ENCODE results near the gene TMEM120B.
"Not testable (repeated sequence)": the region's sequence is repeated elsewhere in the genome, so short reads cannot be mapped to it uniquely, and the experiment has no call there.

TMEM120B gene

DNA sequence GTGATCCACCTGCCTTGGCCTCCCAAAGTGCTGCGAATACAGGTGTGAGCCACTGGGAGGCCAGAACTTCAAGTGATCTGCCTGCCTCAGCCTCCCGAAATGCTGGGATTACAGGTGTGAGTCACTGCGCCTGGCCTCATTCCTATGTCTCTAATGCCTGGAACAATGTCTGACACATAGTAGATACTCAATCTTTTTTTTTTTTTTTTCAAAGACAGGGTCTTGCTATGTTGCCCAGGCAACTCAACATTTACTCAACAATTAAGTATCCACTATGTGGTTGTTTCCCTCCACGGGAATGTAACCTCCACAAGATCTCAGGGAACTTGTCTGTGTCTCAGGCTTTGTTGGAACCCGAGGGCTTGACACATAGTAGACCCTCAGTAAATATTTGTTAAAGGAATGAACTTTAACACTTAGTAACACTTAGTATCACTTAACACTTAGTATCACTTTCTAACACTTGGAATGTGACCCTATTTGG lies 3.0 kb upstream of the TMEM120B start:
- no peak for DNase-seq (ENCODE audit: low read depth)

DNA sequence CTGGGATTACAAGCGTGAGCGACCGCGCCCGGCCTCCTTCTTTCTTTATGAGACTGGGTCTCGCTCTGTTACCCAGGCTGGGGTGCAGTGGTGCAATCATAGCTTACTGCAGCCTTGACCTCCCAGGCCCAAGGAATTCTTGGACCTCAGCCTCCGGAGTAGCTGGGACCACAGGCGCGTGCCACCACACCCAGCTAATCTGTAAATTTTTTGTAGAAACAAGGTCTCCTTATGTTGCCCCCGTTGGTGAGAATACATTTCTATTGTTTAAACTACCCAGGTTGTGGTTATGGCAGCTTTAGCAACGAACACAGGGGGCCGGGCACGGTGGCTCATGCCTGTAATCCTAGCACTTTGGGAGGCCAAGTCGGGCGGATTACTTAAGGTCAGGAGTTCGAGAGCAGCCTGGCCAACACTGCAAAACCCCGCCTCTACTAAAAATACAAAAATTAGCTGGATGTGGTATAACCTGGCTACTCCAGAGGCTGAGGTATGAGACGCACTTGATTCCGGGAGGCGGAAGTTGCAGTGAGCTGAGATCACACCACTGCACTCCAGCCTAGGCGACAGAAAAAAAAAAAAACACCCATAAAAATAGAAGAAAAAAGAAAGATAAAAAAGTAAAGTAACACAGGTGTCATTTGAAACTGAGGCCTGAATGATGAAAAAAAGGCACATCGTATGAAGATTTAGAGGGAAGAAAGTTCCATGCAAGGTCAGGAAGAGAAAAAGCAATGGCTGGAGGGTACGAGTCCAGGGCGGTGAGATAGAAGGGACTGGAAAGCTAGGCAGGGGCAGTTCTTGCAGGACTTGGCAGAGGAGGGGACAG lies 977 bp upstream of the TMEM120B start:
- DNase-seq (ENCODE audit: low read depth): no peak

DNA sequence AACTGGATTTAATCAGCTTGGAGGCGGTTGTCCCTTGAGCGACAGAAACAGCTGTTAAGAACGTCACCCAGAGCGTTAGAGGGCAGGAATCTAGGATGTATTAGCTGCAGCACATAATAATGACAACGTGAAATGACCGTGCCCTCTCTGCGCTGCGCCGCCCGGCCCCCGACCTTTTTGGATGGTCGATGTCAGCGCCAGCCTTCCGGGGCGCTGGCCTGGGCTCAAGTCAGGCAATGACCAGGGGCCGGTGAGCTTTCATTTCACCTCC lies 427 bp upstream of the TMEM120B start:
- DNase-seq (ENCODE audit: low read depth): no peak

DNA sequence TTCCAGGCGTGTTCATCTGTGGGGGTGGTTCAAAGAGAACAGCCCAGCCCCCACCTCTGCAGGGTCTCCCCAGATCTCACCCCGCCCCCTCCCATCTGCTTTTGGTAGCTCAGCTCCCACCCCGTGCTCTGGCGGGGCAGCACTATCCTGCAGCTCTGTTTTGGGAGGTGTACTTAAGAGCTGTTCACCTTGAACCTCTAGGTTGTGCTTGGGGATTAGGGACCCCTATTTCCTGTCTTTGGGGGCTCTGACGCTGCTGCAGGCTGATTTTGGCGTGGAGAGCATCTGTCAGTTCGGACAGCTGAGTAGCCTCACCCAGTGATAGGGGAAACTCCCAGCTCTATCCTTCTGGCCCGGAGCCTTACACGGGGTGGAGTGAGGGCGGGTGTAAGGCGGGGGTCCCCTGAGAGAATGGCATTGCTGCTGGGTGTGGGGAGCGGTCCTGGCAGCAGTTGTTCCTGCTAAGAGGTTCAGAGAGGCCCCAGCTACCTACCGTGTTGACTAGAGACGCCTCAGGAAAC lies 765 bp downstream of the TMEM120B start:
- no peak for DNase-seq (ENCODE audit: low read depth)

DNA sequence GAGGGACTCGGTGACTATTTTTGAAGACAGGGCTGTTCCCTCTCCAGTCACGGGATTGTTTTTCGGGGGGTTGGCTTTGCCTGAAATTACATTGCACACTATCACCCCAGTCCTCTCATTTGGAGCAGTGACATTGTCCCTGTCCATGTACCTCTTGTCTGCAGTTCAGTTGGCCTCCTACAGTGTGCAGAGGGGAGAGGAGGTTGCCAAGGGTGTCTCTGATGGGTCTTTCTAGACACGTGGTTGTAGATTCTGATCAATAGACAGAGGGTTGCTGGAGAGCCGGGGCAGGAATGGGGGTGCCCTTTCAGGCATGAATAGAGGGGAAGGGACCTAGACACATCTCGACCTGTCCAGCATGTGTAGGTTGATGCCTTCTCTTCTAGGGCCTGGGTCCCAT lies 1.2 kb downstream of the TMEM120B start:
- no peak for DNase-seq (ENCODE audit: low read depth)

DNA sequence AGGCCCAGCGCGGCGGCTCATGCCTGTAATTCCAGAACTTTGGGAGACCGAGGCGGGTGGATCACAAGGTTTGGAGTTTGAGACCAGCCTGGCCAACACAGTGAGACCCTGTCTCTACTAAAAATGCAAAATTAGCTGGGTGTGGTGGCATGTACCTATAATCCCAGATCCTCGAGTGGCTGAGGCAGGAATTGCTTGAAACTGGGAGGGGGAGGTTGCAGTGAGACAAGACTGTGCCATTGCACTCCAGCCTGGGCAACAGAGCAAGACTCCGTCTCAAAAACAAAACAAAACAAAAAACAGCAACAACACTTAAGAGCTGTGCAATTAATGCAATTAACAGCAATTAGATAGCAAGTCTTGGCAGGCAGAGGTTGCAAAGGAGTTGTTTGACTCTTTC lies 2.5 kb downstream of the TMEM120B start:
- not testable (repeated sequence) for DNase-seq (ENCODE audit: low read depth)

DNA sequence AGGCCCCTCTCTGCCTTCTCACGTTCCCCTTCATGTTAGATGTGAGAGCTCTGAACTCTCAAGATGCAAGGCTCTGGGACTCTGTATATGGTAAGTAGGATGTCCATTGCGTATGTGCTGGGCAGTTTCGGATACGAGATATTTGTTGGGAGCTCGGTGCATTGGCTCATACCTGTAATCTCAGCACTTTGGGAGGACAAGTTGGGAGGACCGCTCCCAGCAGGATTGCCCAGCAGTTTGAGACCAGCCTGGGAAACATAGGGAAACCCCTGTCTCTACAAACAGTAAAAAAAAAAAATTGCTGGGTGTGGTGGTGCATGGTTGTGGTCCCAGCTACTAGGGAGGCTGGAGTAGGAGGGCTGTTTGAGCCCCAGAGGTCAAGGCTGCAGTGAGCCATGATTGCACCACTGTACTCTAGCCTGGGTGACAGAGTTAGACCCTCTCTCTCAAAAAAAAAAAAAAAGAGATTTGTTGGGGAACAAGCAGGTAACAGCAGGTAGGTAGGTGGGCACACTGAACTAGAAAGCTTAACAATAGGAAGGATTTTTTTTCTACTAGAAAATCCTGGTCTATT lies 3.4 kb downstream of the TMEM120B start:
- DNase-seq (ENCODE audit: low read depth): no peak

DNA sequence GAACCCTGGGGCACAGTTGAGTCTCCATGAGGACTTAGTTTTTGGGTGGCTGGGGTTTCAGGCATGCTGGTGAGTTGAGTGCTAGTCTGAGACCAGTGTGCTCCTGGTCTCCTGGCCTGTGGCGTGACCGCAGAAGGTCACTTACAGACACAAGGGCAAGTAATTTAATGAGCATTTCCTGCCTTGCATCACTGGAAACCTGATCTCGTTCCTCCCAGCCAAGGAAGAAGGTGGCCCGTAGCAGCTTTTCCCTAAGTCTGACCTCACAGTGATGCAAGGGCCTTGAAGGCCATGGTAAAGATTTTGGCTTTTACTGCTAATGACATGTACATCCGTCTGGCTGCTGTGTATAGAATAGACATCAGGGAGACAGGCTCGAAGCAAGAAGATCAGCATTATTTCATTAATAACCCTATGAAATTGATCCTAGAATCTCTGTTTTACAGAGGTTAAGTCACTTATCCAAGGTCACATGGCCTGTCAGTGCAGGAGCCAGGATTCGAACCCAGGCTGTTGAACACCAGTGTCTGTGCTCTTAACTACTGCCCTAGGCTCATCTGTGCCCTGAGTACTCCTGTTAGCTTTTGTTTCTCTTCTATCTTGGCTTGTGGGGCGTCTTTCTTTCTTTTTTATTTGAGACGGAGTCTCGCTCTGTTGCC lies 4.6 kb downstream of the TMEM120B start:
- no peak for DNase-seq (ENCODE audit: low read depth)

DNA sequence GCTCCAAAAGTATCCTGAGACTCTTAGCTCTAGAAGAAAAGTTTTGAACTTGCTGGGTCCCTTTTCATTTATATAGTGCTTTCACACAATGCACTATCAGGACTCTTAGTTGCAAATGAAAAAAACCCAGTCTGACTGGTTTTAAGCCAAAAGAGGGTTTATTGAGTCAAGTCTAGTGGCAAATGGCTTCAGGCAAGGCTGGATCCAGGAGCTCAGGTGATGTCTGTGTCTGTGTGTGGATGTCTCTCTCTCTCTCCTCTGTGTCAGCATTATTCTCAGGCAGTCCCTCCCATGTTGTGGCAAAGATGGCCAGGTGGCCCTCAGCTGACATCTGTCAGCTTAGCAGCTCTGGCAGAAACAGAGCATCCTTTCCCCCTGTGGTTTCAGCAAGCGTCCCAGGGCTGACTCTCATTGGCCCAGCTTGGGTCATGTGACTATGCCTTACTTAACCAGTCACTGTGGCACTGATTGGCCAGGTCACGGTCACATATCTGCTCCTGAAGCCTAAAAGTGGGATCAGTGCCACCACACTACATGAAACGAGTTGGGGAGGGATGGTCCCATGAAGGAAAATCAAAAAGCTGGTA lies 6.2 kb downstream of the TMEM120B start:
- DNase-seq (ENCODE audit: low read depth): no peak

DNA sequence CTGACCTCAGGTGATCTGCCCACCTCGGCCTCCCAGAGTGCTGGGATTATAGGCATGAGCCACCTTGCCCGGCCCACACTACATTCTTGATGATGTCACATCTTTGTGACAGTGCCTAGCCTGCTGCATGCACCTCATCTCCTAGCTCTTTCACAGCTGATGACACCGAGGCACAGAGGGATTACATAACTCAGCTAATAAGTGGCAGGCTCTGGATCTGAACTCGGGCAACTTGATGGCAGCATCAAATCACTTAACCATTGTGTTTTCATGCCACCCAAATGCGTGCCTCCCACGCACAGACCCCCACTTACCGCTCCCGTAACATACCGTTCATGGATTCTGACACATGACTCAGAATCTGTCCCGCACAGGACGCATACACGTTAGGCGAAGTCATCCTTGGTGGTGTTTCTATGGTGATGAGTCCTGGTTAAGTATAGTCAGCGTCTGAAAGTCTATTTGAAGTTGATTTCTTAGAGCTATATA lies 7.4 kb downstream of the TMEM120B start:
- no peak for DNase-seq (ENCODE audit: low read depth)

DNA sequence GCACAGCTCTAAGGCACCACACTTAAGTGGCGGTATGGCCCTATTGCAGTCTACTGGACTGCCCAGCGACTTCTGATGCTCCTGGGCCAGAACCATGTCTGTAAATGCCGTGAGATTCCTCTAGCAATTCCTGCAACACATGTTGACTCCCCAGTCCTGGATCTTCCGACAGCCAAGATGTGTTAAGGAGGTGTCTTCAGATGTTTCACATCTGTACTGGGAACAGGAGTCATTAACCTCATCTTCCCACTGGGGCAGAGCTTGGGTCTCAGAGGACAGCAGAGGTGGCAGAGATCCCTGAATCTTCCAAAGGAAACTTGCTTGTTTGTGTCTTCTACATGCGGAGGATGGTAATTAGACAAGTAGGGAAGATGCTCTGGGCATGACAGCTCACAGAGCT lies 8.2 kb downstream of the TMEM120B start:
- no peak for DNase-seq (ENCODE audit: low read depth)

DNA sequence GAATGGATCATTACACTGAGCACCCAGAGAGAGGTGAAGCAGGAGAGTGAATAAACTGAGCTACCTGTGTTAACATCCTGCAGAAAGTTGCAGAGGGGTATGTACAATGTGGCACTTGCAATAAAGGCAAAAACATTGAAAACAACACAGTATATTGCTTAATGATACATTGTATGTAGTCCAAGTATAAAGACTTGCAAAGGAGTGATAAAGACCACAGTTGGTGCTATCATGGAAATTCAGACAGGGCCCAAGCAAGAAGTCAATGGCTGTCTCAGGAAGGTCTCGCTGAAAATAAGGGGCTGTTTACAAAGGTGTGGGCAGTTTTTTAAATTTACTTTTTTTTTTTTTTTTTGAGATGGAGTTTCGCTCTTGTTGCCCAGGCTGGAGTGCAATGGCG lies 10.0 kb downstream of the TMEM120B start:
- no peak for DNase-seq (ENCODE audit: low read depth)

DNA sequence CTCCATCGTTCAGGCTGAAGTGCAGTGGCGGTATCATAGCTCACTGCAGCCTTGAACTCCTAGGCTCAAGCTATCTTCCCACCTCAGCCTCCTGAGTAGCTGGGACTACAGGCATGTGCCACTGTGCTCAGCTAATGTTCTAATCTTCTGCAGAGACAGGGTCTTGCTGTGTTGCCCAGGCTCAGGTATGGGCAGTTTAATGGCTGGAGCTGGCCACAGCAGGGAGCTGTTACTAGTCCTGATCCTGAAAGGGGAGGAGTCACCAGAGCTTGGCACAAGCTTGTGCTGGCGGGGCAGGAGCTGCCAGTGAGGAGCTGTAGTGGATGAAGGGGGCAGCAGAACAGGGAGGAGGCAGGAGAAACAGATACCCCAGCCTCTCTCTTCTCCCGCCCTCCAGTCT lies 10.6 kb downstream of the TMEM120B start:
- no peak for DNase-seq (ENCODE audit: low read depth)

DNA sequence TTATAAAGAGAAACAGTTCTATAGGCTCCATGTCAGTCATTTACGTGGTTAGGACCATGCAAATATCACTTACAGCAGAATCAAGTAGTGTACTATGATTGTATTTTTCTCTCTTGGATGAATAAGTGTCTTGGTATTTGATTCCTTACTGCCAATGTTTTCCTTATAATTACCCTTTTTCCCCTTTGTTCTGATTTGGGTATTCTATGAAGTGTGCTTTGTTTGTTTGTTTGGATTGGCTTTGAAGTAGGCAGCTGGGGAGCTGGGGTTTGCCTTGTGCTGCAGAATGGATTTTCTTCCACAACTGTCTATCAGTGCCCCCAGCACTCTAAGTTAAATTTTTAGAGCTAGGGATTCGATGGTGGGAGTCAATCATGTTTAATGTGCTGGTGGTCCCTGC lies 12.4 kb downstream of the TMEM120B start:
- DNase-seq (ENCODE audit: low read depth): no peak

DNA sequence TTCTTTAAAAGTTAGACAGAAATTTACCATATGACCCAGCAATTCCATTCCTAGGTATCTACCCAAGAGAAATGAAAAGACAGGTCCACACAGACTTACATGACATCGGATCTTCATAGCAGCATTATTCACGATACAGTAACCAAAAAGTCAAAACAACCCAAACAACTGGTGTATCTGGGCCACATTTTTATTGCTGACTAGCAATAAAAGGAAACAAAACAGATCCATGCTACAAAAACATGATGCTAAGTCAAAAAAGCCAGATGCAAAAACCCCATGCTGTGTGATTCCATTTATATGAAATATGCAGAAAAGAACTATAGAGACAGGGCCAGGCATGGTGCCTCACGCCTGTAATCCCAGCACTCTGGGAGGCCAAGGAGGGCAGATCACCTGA lies 12.9 kb downstream of the TMEM120B start:
- DNase-seq (ENCODE audit: low read depth): no peak

DNA sequence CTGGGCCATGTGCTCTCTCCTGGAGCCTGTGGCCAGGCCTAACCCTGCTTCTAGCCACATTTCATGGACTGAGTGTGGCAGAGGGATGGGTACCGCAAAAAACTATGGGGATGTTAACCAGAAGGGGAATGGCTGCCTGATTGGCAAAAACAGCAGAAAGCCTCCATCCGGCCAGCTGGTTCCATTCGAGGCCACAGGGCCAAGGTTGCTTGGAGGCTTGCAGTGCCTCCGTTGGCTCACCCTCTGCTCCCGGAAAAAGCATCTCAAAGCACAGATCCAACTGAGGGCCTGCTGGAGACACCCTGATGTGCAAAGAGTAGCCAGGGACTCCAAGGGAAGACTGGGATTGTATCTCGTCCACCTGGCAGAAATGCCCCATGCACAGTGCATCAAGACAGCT lies 16.5 kb downstream of the TMEM120B start:
- no peak for DNase-seq (ENCODE audit: low read depth)

DNA sequence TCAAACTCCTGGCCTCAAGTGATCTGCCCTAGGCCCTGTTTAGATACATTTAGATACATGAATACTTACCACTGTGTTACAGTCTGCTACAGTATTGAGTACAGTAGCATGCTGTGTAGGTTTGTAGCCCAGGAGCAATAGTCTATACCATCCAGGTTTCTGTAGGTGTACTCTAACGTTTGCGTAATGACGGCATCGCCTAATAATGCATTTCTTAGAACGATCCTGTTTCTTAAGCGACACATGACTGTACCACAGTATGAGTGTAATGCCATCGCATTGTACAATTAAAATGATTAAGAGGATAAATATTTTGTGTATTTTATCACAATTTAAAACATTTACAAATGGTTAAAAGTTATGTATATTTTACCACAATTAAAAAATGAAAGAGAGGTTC lies 18.9 kb downstream of the TMEM120B start:
- no peak for DNase-seq (ENCODE audit: low read depth)

DNA sequence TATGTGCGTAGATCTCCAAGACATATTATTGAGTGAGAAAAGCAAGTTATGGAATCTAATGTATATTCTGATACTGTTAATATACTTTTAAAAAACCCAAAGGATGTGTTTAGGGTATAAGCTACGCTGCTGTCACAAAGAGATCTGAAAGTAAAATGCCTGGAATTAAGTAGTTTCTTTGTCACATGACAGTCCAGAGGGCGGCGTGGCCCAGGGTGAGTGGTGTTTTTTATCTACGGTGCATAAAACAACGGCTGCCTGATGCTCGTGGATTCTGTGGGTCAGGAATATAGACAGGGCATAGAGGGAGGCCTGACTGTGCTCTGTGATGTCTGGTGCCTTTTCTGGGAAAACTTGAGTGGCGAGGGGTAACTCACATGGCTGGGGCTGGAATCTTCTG lies 21.3 kb downstream of the TMEM120B start:
- no peak for DNase-seq (ENCODE audit: low read depth)

DNA sequence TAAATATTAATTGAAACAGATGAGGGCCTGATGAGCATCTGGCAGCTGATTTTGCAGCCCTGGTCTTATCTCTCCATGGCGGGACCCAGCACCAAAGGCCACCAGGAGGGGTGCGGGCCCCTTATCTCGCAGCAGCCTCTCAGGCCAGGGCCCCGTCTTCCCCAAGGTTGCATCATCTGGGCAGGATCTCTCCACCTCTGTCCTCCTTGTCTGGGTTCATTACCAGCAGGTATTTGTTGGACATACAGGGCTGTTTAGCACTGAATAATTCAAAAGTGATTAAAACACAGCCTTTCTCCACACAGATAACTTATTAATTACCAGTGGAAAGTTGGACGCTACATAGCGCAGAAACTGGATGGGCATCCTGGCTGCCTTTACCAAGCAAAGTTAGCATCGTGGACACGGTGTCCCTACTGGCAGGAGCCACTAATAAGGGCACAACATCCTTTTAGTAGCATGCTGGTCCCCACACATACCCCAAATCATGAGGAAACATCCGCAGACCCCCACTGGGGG lies 25.8 kb downstream of the TMEM120B start:
- no peak for DNase-seq (ENCODE audit: low read depth)

DNA sequence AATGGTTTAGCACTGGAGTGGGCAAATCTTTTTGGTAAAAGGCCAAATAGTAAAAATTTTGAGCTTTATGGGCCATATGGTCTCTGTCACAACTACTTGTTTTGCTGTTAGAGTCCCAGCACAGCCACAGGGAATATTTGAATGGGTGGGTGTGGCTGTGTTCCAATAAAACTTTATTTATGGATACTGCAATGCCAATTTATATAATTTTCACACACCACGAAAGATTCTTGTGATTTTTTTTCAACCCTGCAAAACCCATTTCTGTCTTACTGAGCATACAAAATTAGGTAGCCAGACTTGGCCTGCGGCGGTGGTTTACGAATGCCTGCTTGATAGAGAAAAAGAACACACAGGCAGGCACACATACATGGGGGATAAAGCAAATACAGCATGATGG lies 28.3 kb downstream of the TMEM120B start:
- no peak for DNase-seq (ENCODE audit: low read depth)

DNA sequence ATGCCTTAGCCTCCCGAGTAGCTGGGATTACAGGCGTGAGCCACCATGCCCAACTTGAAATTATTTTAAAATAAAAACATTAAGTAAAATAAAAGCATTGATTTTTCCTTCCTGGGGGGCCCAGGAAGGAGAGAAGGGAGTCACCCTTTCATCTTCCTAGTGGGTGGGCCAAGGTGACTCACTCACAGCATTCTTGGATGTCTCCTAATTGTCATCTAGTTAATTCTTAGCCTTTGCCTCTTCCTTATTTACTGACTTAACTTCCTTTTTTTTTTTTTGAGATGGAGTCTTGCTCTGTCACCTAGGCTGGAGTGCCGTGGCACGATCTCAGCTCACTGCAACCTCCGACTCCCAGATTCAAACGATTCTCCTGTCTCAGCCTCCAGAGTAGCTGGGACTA lies 29.2 kb downstream of the TMEM120B start:
- no peak for DNase-seq (ENCODE audit: low read depth)

DNA sequence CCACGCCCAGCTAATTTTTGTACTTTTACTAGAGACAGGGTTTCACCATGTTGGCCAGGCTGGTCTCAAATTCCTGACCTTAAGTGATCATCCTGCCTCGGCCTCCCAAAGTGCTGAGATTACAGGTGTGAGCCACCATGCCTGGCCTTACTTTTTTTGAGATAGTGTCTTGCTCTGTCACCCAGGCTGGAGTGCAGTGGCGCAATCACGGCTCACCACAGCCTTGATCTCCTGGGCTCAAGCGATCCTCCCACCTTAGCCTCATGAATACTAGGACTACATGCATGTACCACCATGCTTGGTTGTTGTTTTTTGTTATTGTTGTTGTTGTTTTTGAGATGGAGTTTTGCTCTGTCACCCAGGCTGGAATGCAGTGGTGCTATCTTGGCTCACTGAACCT lies 33.0 kb downstream of the TMEM120B start:
- DNase-seq (ENCODE audit: low read depth): not testable (repeated sequence)

DNA sequence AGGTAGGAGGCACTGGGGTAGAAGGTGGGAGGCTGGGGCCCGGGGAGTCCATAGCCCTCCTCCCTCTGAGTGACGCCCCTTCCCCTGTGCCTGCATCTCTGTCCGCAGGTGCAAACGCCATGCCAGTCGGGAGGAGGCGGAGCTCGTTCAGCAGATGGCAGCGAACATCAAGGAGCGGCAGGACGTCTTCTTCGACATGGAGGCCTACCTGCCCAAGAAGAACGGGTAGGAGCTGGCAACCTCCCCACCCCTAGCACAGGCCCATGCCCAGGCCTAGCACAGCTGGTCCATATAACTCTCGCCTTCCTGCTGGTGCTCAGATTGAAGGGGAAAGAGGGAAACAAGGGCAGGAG lies 35.6 kb downstream of the TMEM120B start:
- DNase-seq (ENCODE audit: low read depth): no peak

Data from stimulated activated CD8-positive, alpha-beta memory T cell treated with anti-CD3 and anti-CD28 coated beads, Interleukin-15, amount 100 ng/mL, for 1 hour (primary cell).